ENCODE results near the gene MYDGF. TPM values are rescaled to one million over a fixed set of nuclear protein-coding genes. Genes with fewer than 3 reads are reported as not detected.

The MYDGF gene
- polyA plus RNA-seq, 3 donors: 64.6 to 165 (median 160) TPM

DNA sequence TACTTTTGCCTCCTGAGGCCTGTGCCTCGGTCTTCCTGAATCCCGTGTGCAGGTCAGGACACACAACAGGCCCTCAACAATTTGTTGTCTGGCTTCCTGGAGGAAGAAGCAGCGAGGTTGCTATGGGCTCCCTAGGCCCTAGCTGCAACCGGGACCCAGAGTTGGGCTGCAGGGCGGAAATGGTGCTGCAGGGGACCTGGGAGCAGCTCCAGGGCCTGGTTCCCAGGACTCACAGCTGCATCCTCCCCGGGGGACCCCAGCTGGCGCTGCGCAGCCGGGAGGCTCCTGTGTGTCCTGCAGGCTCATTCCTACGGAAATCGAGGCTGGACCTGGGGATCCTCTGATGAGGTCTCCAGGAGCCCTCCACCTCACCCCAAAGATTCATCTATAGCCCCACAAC, 31.8 kb downstream of the MYDGF start:
- H3K79me2 ChIP-seq (ENCODE audit: insufficient read depth, low read length): peaks cover 23% of the 10 kb centered on the region
- TF ChIP-seq, protein P1, sequence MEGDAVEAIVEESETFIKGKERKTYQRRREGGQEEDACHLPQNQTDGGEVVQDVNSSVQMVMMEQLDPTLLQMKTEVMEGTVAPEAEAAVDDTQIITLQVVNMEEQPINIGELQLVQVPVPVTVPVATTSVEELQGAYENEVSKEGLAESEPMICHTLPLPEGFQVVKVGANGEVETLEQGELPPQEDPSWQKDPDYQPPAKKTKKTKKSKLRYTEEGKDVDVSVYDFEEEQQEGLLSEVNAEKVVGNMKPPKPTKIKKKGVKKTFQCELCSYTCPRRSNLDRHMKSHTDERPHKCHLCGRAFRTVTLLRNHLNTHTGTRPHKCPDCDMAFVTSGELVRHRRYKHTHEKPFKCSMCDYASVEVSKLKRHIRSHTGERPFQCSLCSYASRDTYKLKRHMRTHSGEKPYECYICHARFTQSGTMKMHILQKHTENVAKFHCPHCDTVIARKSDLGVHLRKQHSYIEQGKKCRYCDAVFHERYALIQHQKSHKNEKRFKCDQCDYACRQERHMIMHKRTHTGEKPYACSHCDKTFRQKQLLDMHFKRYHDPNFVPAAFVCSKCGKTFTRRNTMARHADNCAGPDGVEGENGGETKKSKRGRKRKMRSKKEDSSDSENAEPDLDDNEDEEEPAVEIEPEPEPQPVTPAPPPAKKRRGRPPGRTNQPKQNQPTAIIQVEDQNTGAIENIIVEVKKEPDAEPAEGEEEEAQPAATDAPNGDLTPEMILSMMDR (IDR thresholded peaks at IDR 0.05): no peak
- peak overlapping the region; percentile 88 to 93 for H3K27ac ChIP-seq (ENCODE audit: low read depth in 1 of 2, low read length in 2 of 2)
- H3K27me3 Mint-ChIP-seq (ENCODE audit: low read depth in 3 of 3): peaks cover 0 to 9% (median 5%) of the 10 kb centered on the region in 3 donors
- peak overlapping the region; percentile 69 for H3K9ac ChIP-seq (ENCODE audit: insufficient read depth, low read length, poor library complexity, severe bottlenecking)
- H3K36me3 ChIP-seq (replicated peaks in 1 of 2; ENCODE audit: control insufficient read depth in 1 of 2, insufficient read depth in 2 of 2, low read length in 2 of 2): no peaks in the 10 kb centered on the region
- peaks cover 0 to 3% of the 10 kb centered on the region in 2 donors for H3K36me3 Mint-ChIP-seq
- H3K9me3 ChIP-seq (replicated peaks in 1 of 2; ENCODE audit: control insufficient read depth in 1 of 2, insufficient read depth in 1 of 2, low read length in 2 of 2): no peaks in the 10 kb centered on the region
- H3K4me3 ChIP-seq (replicated peaks in 1 of 3; ENCODE audit: low read depth in 2 of 3, low read length in 3 of 3): peak overlapping the region in 2 of 3 experiments; percentile 47 to 69
- H4K20me1 ChIP-seq (ENCODE audit: insufficient read depth, low read length): peaks cover 8% of the 10 kb centered on the region
- peaks cover 60% of the 10 kb centered on the region for H3K4me1 Mint-ChIP-seq
- WGBS (ENCODE audit: insufficient coverage): 45% methylated on average over 11 of the region's 11 CpGs
- peak overlapping the region; percentile 42 to 98 (median 96) for H3K27ac Mint-ChIP-seq
- H3K4me3 Mint-ChIP-seq: no peak overlapping the region
- H3K4me1 ChIP-seq (ENCODE audit: control insufficient read depth in 1 of 2, insufficient read depth in 2 of 2, low read length in 2 of 2): peaks cover 63 to 71% of the 10 kb centered on the region in 2 donors
- DNase-seq: no peak
- H2AFZ ChIP-seq (ENCODE audit: insufficient read depth, low read depth, low read length, poor library complexity, severe bottlenecking): peak overlapping the region; percentile 6
- no peaks in the 10 kb centered on the region for H3K9me3 Mint-ChIP-seq
- H3K4me2 ChIP-seq (replicated peaks; ENCODE audit: extremely low read depth, low read length, poor library complexity, severe bottlenecking): peak overlapping the region; percentile 99
- intact Hi-C loops (cut with micrococcal nuclease): loop anchor here (5.0 kb wide), 2 partner anchors 96 to 111 kb away; partner anchors contain the start of gene LRG1 (in 2 of the 2)
- H3K27me3 ChIP-seq (ENCODE audit: control insufficient read depth in 2 of 2, insufficient read depth in 2 of 2, low read length in 2 of 2): no peaks in the 10 kb centered on the region

- H2AFZ ChIP-seq (ENCODE audit: insufficient read depth, low read depth, low read length, poor library complexity, severe bottlenecking): peak overlapping the region; percentile 80
- H3K27me3 Mint-ChIP-seq (ENCODE audit: low read depth in 3 of 3): peaks cover 1 to 11% (median 10%) of the 10 kb centered on the region in 3 donors
- TF ChIP-seq, protein P1 (IDR thresholded peaks at IDR 0.05): no peak
- H3K36me3 Mint-ChIP-seq: peaks cover 0 to 3% of the 10 kb centered on the region in 2 donors
- 62% methylated on average over 4 of the region's 8 CpGs for WGBS (ENCODE audit: insufficient coverage)
- peaks cover 6% of the 10 kb centered on the region for H4K20me1 ChIP-seq (ENCODE audit: insufficient read depth, low read length)
- intact Hi-C loops (cut with micrococcal nuclease): loop anchor here (5.0 kb wide), 2 partner anchors 94 to 109 kb away; partner anchors contain the start of gene LRG1 (in 2 of the 2)
- no peak overlapping the region for H3K9ac ChIP-seq (ENCODE audit: insufficient read depth, low read length, poor library complexity, severe bottlenecking)
- H3K4me3 ChIP-seq (replicated peaks in 1 of 3; ENCODE audit: low read depth in 2 of 3, low read length in 3 of 3): peak overlapping the region in 1 of 3 experiments; percentile 65
- no peak for DNase-seq
- H3K4me1 Mint-ChIP-seq: peaks cover 64% of the 10 kb centered on the region
- H3K4me1 ChIP-seq (ENCODE audit: control insufficient read depth in 1 of 2, insufficient read depth in 2 of 2, low read length in 2 of 2): peaks cover 63 to 72% of the 10 kb centered on the region in 2 donors
- H3K27me3 ChIP-seq (ENCODE audit: control insufficient read depth in 2 of 2, insufficient read depth in 2 of 2, low read length in 2 of 2): no peaks in the 10 kb centered on the region
- no peaks in the 10 kb centered on the region for H3K9me3 Mint-ChIP-seq
- no peak overlapping the region for H3K4me3 Mint-ChIP-seq
- H3K36me3 ChIP-seq (replicated peaks in 1 of 2; ENCODE audit: control insufficient read depth in 1 of 2, insufficient read depth in 2 of 2, low read length in 2 of 2): no peaks in the 10 kb centered on the region
- peak overlapping the region; percentile 75 for H3K4me2 ChIP-seq (replicated peaks; ENCODE audit: extremely low read depth, low read length, poor library complexity, severe bottlenecking)
- peak overlapping the region in 1 of 7 donors; percentile 30 for H3K27ac Mint-ChIP-seq
- no peak overlapping the region for H3K27ac ChIP-seq (ENCODE audit: low read depth in 1 of 2, low read length in 2 of 2)
- no peaks in the 10 kb centered on the region for H3K9me3 ChIP-seq (replicated peaks in 1 of 2; ENCODE audit: control insufficient read depth in 1 of 2, insufficient read depth in 1 of 2, low read length in 2 of 2)
- peaks cover 23% of the 10 kb centered on the region for H3K79me2 ChIP-seq (ENCODE audit: insufficient read depth, low read length)
These were observed 33.4 kb downstream of the MYDGF start for GRCh38 chr19:4636761-4637160.
